ENCODE results near the gene BARHL1. TPM values are rescaled to one million over a fixed set of nuclear protein-coding genes. Genes with fewer than 3 reads are reported as not detected.

Gene BARHL1
- total and polyA plus RNA-seq, 2 experiments from 2014 or later, result not detected

DNA sequence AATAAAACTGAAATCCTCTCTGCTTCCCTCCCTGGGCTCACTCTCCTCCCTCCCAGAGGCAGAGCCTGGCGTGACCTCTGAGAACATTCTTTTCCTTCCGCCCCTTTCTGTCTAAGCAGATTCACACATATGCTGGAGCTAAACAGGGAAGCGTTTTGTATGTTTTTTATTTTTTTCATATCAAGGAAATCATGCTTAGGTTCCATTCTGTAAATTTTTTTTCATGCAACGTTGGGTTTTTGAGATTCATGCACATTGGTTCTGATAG, 20.2 kb upstream of the BARHL1 start:
- no peaks in the 10 kb centered on the region for H3K79me2 ChIP-seq (replicated peaks; ENCODE audit: insufficient read depth)
- ATAC-seq (no peak), DNase-seq (ENCODE audit: low spot score) (no peak)
- TF ChIP-seq JUNB (IDR thresholded peaks at IDR 0.05; ENCODE audit: unreplicated experiment), result no peak
- TF ChIP-seq ZNF114 (CRISPR knock-in tag; IDR thresholded peaks at IDR 0.05), result no peak
- TF ChIP-seq EZH2phosphoT487 (IDR thresholded peaks at IDR 0.05; ENCODE audit: unreplicated experiment), result no peak
- TF ChIP-seq, protein P1, sequence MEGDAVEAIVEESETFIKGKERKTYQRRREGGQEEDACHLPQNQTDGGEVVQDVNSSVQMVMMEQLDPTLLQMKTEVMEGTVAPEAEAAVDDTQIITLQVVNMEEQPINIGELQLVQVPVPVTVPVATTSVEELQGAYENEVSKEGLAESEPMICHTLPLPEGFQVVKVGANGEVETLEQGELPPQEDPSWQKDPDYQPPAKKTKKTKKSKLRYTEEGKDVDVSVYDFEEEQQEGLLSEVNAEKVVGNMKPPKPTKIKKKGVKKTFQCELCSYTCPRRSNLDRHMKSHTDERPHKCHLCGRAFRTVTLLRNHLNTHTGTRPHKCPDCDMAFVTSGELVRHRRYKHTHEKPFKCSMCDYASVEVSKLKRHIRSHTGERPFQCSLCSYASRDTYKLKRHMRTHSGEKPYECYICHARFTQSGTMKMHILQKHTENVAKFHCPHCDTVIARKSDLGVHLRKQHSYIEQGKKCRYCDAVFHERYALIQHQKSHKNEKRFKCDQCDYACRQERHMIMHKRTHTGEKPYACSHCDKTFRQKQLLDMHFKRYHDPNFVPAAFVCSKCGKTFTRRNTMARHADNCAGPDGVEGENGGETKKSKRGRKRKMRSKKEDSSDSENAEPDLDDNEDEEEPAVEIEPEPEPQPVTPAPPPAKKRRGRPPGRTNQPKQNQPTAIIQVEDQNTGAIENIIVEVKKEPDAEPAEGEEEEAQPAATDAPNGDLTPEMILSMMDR (conservative IDR thresholded peaks at IDR 0.05; ENCODE audit: low read depth in 2 of 2), result no peak
- TF ChIP-seq NANOG (IDR thresholded peaks at IDR 0.05; ENCODE audit: borderline replicate concordance), result no peak
- TF ChIP-seq CREB1 (CRISPR knock-in tag; IDR thresholded peaks at IDR 0.05; ENCODE audit: low read depth), result no peak
- TF ChIP-seq, protein P2, sequence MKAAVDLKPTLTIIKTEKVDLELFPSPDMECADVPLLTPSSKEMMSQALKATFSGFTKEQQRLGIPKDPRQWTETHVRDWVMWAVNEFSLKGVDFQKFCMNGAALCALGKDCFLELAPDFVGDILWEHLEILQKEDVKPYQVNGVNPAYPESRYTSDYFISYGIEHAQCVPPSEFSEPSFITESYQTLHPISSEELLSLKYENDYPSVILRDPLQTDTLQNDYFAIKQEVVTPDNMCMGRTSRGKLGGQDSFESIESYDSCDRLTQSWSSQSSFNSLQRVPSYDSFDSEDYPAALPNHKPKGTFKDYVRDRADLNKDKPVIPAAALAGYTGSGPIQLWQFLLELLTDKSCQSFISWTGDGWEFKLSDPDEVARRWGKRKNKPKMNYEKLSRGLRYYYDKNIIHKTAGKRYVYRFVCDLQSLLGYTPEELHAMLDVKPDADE (IDR thresholded peaks at IDR 0.05), result no peak
- no peak for TF ChIP-seq STAT1 (IDR thresholded peaks at IDR 0.05; ENCODE audit: unreplicated experiment)
- TF ChIP-seq, protein P3, sequence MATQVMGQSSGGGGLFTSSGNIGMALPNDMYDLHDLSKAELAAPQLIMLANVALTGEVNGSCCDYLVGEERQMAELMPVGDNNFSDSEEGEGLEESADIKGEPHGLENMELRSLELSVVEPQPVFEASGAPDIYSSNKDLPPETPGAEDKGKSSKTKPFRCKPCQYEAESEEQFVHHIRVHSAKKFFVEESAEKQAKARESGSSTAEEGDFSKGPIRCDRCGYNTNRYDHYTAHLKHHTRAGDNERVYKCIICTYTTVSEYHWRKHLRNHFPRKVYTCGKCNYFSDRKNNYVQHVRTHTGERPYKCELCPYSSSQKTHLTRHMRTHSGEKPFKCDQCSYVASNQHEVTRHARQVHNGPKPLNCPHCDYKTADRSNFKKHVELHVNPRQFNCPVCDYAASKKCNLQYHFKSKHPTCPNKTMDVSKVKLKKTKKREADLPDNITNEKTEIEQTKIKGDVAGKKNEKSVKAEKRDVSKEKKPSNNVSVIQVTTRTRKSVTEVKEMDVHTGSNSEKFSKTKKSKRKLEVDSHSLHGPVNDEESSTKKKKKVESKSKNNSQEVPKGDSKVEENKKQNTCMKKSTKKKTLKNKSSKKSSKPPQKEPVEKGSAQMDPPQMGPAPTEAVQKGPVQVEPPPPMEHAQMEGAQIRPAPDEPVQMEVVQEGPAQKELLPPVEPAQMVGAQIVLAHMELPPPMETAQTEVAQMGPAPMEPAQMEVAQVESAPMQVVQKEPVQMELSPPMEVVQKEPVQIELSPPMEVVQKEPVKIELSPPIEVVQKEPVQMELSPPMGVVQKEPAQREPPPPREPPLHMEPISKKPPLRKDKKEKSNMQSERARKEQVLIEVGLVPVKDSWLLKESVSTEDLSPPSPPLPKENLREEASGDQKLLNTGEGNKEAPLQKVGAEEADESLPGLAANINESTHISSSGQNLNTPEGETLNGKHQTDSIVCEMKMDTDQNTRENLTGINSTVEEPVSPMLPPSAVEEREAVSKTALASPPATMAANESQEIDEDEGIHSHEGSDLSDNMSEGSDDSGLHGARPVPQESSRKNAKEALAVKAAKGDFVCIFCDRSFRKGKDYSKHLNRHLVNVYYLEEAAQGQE (IDR thresholded peaks at IDR 0.05; ENCODE audit: unreplicated experiment), result no peak
- no peak for TF ChIP-seq EZH2 (IDR thresholded peaks at IDR 0.05; ENCODE audit: low read depth, unreplicated experiment)
- TF ChIP-seq POLR2AphosphoS5 (IDR thresholded peaks at IDR 0.05; ENCODE audit: low read depth), result no peak
- no peak for TF ChIP-seq ZNF331 (CRISPR knock-in tag; IDR thresholded peaks at IDR 0.05; ENCODE audit: low read depth)
- TF ChIP-seq, protein P4, sequence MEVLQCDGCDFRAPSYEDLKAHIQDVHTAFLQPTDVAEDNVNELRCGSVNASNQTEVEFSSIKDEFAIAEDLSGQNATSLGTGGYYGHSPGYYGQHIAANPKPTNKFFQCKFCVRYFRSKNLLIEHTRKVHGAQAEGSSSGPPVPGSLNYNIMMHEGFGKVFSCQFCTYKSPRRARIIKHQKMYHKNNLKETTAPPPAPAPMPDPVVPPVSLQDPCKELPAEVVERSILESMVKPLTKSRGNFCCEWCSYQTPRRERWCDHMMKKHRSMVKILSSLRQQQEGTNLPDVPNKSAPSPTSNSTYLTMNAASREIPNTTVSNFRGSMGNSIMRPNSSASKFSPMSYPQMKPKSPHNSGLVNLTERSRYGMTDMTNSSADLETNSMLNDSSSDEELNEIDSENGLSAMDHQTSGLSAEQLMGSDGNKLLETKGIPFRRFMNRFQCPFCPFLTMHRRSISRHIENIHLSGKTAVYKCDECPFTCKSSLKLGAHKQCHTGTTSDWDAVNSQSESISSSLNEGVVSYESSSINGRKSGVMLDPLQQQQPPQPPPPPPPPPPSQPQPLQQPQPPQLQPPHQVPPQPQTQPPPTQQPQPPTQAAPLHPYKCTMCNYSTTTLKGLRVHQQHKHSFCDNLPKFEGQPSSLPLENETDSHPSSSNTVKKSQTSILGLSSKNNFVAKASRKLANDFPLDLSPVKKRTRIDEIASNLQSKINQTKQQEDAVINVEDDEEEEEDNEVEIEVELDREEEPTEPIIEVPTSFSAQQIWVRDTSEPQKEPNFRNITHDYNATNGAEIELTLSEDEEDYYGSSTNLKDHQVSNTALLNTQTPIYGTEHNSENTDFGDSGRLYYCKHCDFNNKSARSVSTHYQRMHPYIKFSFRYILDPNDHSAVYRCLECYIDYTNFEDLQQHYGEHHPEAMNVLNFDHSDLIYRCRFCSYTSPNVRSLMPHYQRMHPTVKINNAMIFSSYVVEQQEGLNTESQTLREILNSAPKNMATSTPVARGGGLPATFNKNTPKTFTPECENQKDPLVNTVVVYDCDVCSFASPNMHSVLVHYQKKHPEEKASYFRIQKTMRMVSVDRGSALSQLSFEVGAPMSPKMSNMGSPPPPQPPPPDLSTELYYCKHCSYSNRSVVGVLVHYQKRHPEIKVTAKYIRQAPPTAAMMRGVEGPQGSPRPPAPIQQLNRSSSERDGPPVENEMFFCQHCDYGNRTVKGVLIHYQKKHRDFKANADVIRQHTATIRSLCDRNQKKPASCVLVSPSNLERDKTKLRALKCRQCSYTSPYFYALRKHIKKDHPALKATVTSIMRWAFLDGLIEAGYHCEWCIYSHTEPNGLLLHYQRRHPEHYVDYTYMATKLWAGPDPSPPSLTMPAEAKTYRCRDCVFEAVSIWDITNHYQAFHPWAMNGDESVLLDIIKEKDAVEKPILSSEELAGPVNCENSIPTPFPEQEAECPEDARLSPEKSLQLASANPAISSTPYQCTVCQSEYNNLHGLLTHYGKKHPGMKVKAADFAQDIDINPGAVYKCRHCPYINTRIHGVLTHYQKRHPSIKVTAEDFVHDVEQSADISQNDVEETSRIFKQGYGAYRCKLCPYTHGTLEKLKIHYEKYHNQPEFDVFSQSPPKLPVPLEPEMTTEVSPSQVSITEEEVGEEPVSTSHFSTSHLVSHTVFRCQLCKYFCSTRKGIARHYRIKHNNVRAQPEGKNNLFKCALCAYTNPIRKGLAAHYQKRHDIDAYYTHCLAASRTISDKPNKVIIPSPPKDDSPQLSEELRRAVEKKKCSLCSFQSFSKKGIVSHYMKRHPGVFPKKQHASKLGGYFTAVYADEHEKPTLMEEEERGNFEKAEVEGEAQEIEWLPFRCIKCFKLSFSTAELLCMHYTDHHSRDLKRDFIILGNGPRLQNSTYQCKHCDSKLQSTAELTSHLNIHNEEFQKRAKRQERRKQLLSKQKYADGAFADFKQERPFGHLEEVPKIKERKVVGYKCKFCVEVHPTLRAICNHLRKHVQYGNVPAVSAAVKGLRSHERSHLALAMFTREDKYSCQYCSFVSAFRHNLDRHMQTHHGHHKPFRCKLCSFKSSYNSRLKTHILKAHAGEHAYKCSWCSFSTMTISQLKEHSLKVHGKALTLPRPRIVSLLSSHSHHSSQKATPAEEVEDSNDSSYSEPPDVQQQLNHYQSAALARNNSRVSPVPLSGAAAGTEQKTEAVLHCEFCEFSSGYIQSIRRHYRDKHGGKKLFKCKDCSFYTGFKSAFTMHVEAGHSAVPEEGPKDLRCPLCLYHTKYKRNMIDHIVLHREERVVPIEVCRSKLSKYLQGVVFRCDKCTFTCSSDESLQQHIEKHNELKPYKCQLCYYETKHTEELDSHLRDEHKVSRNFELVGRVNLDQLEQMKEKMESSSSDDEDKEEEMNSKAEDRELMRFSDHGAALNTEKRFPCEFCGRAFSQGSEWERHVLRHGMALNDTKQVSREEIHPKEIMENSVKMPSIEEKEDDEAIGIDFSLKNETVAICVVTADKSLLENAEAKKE (CRISPR knock-in tag; IDR thresholded peaks at IDR 0.05), result no peak
- no peaks in the 10 kb centered on the region for H3K36me3 ChIP-seq (ENCODE audit: insufficient read depth)
- no peaks in the 10 kb centered on the region for H3K27me3 ChIP-seq (ENCODE audit: insufficient read depth)
- Mint-ChIP-seq H3K27ac (no peak overlapping the region), H3K27me3 (ENCODE audit: insufficient read depth, low read depth, poor library complexity) (peaks cover 11% of the 10 kb centered on the region), H3K9me3 (peaks cover 12% of the 10 kb centered on the region), H3K4me3 (no peak overlapping the region), H3K36me3 (ENCODE audit: low read depth) (peaks cover 5% of the 10 kb centered on the region), H3K4me1 (peaks cover 4% of the 10 kb centered on the region; the same call in 2 of the 3 replicates)
- no peak overlapping the region for H3K27ac ChIP-seq (ENCODE audit: low read depth)
- no peak overlapping the region for H3K4me2 ChIP-seq
- no peaks in the 10 kb centered on the region for H3K9me2 ChIP-seq (ENCODE audit: insufficient read depth)
- no peak overlapping the region for H2AFZ ChIP-seq
- no peak overlapping the region for H3K4me3 ChIP-seq
- H3F3A ChIP-seq (replicated peaks; ENCODE audit: low read depth), result no peaks in the 10 kb centered on the region
- H3K4me1 ChIP-seq (ENCODE audit: insufficient read depth), result peaks cover 9% of the 10 kb centered on the region; the same call in 1 of the 2 replicates
- H4K20me1 ChIP-seq (replicated peaks; ENCODE audit: insufficient read depth), result no peaks in the 10 kb centered on the region
